Activated T-cell treated with anti-CD3 and anti-CD28 coated beads for 4 hours (primary cell): ENCODE results near the gene AIP.

Experiments
- DNase-seq: peaks from one replicate; pipeline ENCODE4 v3.0.0-alpha.2; 2020

Gene AIP

GRCh38 chr11:67482827-67483798, at the start of gene AIP:
Gene AIP, plus strand, starts transcription at chr11:67483026. Its CDS starts 133 bp downstream, at chr11:67483159.
- peak; percentile 94 for DNase-seq

GRCh38 chr11:67433536-67434394, 49.1 kb upstream of the AIP start:
- DNase-seq = no peak

GRCh38 chr11:67434395-67434881, 48.4 kb upstream of the AIP start:
- no peak for DNase-seq

GRCh38 chr11:67435031-67435726, 47.6 kb upstream of the AIP start:
- DNase-seq = no peak

GRCh38 chr11:67435727-67436458, 46.9 kb upstream of the AIP start:
- DNase-seq = no peak

GRCh38 chr11:67436459-67437081, 46.3 kb upstream of the AIP start:
- DNase-seq = peak; percentile 54

- peak; percentile 66 for DNase-seq
These were observed 45.6 kb upstream of the AIP start, which contains the start of gene PTPRCAP for GRCh38 chr11:67437082-67437808. Gene PTPRCAP, minus strand, starts transcription at chr11:67437682. Its CDS starts 63 bp downstream, at chr11:67437619.

- no peak for DNase-seq
These were observed 45.0 kb upstream of the AIP start for GRCh38 chr11:67437809-67438157.

- peak; percentile 65 for DNase-seq
These were observed 44.5 kb upstream of the AIP start for GRCh38 chr11:67438158-67438902.

- DNase-seq = no peak
These were observed 43.3 kb upstream of the AIP start for GRCh38 chr11:67439321-67440228.

- no peak for DNase-seq
These were observed 42.4 kb upstream of the AIP start for GRCh38 chr11:67440229-67441097.

GRCh38 chr11:67441098-67441563, 41.7 kb upstream of the AIP start:
- DNase-seq = no peak

- no peak for DNase-seq
These were observed 41.0 kb upstream of the AIP start for GRCh38 chr11:67441731-67442351.

- DNase-seq = no peak
These were observed 40.1 kb upstream of the AIP start for GRCh38 chr11:67442504-67443404.

GRCh38 chr11:67445515-67445914, 37.3 kb upstream of the AIP start:
- DNase-seq = no peak

- DNase-seq = no peak
These were observed 34.6 kb upstream of the AIP start for GRCh38 chr11:67448220-67448609.
